CD4-positive, alpha-beta T cell treated with Interleukin-12 subunit alpha and Interleukin-12 subunit beta, for 1 hour (primary cell): ENCODE results near the gene ZMYND19.
"Not testable (repeated sequence)": the region's sequence is repeated elsewhere in the genome, so short reads cannot be mapped to it uniquely, and the experiment has no call there.

Source experiments
- DNase-seq: peaks from one replicate; pipeline ENCODE4 v3.0.0-alpha.2; 2020

Gene ZMYND19

DNA sequence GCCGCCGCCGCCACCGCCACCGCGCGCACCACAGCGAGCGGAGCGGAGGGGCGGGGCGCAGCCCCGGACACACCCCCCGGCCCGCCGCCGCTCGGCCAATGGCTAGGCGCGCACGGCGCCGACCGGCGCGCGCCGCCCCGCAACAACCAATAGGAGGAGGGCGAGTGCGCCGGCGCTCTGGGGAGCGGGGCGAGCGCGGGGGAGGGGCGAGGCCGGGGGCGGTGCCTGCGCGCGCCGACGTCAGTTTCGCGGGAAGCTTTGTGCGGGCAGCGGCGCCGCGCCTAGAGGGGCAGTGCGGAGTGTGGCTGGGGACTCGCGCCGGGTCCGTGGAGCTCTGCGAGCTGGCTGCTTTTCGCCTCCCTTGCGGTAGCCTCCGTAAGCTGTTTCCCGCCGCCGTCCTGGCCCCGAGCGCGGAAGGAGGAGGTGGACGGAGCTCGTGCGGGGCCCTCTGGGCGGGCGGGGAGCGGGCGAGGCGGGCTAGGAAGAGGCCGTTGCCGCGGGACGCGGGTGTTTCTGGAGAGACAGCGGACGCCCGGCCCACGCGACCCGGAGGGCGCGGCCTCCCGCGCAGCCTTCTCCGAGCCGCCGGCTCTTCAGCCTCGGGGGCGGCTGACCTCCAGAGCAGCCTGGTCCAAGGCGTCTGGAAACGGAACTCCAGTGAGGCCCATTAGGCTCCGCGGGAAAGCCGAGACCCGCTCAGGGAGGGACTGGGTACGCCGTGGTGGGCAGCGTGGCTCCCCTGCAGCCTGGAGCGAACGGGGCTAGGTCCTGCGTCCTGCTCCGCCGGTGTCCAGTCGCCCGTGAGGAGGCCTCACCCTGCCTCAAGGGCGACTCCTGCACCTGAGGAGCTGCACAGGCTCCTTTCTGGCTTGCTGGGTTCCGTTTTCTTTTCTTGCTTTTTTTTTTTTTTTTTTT lies at the start of gene ZMYND19:
Gene ZMYND19, minus strand, starts transcription at position 44 of the 915 bp plus-strand sequence. CDS start 249 bp downstream, outside the sequence.
- DNase-seq, result peak; percentile 92

DNA sequence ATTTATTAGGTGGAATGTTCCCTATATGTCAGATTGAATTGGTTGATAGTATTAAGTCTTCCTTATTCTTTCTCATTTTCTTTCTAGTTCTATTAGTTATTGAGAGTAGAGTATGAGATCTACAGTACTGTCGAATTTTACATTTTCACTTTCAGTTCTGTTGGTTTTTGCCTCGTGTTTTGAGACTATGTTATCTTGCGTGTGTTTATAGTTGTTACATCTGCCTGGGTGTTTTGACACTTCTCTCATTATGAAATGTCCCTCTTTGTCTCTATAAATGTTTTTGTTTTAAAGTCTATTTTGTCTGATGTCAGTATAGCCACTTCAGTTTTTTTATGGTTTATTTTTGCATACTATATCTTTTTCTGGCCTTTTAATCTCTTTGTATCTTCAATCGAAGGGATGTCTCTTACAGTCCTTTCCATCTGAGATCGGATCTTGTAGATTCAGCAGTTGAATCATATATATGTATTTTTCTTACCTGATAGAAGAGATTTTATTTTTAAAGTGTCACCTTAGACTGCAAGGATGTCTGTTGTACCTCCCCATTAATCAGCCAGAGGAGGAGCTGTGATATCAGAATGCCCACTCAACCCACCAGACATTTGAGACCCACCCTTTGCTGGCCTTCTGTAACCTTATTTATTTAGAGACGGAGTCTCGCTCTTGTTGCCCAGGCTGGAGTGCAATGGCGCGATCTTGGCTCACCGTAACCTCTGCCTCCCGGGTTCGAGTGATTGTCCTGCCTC lies 49.2 kb upstream of the ZMYND19 start:
- peak; percentile 42 for DNase-seq

DNA sequence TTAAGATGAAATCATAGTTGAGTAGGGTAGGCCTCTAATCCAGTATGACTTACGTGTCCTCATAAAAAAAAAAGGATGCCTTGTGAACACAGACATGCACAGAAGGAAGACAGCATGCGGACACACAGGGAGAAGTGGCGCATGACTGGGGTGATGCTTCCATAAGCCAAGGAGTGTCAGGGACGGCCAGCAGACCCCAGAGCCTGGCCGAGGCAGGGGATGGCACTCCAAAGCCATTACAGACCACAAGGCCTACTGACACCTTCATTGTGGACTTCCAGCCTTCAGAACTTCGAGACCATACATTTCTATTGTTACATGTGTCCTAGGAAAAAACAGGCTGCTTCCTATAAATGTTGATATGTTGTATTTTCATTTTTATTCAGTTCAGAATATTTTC lies 48.4 kb upstream of the ZMYND19 start:
- DNase-seq, result no peak

DNA sequence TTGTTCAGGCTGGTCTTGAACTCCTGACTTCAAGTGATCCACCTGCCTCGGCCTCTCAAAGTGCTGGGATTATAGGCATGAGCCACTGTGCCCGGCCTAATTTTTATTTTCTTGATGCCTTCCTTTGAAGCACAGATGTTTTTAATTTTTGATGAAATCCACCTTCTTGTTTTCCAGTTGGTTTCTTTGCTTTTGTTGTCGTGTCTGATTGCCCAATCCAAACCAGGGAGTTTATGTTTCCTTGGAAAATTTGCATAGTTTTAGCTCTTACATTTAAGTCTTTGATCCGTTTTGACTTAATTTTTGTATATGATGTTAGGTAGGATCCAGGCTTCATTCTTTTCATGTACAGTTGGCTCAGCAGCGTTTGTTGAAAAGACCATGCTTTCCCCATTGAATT lies 43.7 kb upstream of the ZMYND19 start:
- no peak for DNase-seq

DNA sequence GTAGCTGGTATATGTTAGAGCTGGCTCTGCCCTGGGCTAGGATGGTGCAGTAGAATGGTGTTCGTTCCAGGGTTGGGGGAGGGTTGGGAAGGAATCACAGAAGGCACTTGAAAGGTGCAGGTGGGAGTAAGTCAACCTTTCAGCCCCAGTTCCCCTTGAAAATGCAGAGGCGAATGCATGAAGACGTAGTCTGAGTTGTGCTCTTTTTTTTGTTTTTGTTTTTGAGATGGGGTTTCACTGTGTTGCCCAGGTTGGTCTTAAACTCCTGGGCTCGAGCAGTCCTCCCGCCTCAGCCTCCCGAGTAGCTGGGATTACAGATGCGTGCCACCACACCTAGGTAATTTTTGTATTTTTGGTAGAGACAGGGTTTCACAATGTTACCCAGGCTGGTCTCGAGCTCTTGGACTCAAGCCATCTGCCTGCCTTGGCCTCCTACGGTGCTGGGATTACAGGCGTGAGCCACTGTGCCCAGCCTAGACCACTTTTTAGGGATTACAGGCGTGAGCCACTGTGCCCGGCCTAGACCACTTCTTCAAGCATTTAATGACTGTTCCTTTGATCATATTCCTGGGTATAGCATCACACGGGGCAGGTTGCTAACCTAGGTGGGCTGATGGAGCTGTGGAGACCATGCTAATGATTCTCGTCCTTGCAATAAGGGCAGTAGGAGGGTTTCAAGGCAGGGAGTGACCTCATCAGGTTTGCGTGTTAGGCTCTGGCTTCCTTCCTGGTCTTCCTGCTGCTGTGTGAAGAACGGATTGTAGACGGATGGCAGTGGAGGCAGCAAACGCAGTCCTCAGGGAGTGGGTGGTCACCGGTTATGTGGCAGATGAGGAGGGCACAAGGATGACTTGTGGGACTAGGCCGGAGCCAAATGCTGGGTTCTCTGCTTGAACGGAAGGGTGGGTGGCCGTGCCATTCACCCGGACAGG lies 42.2 kb upstream of the ZMYND19 start:
- DNase-seq, result no peak

DNA sequence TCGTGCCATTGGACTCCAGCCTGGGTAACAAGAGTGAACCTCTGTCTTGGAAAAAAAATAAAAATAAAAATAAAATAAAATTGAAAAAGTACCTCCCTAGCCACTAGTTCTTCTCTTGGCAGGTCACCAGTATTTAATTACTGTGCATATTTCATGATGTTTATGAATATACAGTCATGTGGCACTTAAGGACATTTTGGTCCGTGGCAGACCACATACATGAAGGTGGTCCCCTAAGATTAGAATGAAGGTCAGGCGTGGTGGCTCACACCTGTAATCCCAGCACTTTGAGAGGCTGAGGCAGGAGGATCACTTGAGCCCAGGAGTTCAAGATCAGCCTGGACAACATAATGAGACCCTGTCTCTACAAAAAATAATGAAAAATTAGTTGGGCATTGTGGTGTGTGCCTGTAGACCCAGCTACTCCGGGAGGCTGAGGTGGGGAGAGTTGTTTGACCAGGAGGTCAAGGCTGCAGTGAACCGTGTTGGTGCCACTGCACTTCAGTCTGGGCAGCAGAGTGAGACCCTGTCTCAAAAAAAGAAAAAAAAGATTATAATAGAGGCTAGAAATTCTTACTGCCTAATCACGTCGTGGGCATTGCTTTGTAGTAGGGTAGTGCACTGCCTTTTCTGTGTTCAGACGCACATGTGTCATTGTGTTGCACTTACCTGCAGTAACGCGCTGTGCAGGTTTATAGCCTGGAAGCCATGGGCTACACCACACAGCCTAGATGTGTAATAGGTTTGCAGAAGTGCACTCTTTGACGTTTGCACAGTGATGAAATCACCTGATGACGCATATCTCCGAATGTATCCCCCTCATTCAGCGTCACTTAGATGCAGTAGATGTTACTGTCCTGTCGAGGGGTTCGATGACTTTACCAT lies 41.3 kb upstream of the ZMYND19 start:
- no peak for DNase-seq

DNA sequence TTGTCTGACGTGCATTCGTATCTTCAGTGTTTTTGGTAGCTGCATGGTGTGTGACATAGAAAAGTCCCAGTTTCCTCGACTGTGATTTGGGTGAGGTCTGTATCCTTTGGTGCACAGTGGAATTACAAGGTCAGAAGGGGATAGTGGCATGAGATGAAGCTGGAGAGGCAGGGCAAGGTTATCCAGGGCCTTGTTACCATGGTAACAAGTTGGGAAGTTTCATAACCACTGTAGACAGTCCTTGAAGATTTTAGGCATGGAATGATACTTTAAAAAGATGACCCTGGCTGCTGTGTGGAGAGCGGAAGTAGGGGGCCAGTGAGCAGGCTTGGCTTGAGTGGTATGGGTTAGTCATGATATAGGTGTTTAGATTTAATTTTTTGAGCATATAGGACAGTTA lies 40.4 kb upstream of the ZMYND19 start:
- no peak for DNase-seq

DNA sequence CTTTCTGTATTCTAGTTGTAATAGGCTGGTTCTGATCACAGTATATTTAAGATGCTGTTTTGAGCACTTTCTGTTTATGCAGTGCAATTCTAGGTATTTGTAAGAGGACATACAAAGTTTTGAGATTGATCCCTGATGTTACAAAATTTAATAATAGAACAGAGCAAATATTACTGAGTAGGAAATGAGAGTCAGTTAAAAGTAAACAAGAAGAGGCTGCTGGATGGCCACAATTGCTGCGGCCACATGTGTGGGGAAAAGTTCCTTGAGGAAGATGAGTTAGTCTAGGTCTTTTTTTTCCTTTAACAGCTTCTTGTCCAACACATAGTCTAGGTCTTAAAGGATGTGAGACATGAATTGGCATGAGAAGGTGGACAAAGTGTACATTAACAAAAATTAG lies 39.8 kb upstream of the ZMYND19 start:
- no peak for DNase-seq

DNA sequence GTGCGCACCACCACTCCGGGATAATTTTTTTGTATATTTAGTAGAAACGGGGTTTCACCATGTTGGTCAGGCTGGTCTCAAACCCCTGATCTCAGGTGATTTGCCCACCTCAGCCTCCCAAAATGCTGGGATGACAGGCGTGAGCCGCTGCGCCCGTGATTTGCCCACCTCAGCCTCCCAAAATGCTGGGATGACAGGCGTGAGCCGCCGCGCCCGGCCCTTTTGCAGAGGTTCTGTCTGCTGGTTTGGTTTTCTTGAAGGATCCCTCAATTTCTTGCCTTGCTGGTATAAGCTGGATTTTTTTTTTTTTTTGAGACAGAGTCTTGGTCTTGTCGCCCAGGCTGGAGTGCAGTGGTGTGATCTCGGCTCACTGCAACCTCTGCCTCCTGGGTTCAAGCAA lies 37.1 kb upstream of the ZMYND19 start:
- DNase-seq, result not testable (repeated sequence)

DNA sequence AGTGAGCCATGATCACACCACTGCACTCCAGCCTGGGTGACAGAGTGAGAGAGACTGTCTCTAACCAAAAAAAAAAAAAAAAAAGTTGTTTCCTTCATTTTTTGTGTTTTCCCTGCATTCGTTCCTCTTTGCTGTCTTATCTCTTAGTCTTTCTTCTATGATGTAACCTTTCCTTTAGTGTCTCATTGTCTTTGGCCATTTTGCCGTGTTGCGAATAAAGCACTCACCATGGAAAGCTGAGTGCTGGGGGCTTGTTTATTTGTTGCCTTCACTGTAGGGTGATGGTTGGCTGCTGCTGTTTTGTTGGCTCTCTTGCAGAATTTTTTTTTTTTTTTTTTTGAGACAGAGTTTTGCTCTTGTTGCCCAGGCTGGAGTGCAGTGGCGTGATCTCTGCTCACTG lies 36.2 kb upstream of the ZMYND19 start:
- no peak for DNase-seq

DNA sequence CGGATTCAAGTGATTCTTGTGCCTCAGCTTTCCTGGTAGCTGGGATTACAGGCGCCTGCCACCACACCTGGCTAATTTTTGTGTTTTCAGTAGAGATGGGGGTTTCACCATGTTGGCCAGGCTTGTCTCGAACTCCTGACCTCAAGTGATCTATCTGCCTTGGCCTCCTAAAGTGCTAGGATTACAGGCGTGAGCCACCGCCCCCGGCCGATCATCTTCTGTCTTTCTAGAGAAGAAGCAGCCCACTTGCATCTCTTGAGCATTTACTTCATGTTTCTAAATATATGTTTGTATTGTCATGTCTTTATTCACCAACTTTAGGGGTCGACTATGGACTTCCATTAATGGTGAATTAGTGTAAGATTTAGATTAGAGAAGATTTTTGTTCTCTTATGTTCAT lies 31.9 kb upstream of the ZMYND19 start:
- not testable (repeated sequence) for DNase-seq

DNA sequence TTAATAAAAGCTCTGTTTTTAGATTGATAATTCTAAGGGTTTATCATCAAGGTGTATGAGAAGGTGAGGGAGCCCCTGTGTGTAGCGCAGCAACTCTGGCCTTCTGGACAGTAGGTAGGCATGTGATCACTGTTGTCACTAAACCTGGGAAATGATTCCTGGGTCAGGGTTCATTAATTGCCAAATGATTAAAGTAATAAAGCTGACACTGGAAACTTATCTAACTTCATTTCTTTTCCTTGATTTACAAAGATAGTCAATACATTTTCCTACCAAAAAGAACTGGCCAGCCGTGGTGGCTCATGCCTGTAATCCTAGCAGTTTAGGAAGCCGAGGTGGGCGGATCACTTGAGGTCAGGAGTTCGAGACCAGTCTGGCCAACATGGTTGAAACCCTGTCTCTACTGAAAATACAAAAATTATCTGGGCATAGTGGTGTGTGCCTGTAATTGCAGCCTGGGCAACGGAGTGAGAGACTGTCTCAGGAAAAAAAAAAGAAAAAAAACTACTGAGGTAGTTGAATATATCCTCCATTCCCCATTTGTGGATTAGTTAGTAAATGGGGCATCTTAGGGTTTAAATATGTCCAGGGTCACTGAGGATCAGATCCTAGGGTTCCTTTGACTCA lies 30.9 kb upstream of the ZMYND19 start:
- peak; percentile 40 for DNase-seq

DNA sequence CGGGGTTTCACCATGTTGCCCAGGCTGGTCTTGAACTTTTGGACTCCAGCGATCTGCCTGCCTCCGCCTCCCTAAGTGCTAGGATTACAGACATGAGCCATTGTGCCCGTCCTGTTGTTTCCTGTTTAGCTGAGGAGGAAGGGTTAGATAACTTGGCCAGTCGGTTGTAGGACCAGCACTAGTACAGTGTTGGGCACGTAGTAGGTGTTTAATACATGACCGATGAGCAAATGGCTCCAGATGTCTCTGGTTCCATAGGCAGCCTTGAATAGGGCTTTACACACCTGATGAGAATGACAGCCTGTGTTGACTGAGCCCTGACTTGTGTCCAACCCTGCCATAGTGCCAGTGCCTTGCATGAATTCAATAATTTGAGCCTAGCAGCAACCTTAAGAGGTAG lies 30.3 kb upstream of the ZMYND19 start:
- DNase-seq, result no peak

DNA sequence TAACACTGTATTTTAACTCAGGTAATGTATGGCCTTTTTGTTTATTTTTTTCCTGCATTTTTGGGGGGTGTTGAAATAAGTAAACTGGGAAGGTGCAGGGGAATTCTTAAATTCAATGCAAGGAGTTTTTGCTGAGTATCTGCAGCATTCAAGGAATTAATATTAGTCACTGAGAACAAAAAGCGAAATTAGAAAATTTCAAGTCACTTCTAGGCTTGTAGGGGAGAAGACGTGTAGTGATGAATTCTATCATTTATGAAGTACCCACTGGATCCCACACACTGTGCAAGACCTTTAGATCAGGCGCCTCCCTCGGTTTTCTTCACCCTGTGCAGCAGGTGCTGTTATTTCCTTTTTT lies 29.7 kb upstream of the ZMYND19 start:
- DNase-seq, result no peak

DNA sequence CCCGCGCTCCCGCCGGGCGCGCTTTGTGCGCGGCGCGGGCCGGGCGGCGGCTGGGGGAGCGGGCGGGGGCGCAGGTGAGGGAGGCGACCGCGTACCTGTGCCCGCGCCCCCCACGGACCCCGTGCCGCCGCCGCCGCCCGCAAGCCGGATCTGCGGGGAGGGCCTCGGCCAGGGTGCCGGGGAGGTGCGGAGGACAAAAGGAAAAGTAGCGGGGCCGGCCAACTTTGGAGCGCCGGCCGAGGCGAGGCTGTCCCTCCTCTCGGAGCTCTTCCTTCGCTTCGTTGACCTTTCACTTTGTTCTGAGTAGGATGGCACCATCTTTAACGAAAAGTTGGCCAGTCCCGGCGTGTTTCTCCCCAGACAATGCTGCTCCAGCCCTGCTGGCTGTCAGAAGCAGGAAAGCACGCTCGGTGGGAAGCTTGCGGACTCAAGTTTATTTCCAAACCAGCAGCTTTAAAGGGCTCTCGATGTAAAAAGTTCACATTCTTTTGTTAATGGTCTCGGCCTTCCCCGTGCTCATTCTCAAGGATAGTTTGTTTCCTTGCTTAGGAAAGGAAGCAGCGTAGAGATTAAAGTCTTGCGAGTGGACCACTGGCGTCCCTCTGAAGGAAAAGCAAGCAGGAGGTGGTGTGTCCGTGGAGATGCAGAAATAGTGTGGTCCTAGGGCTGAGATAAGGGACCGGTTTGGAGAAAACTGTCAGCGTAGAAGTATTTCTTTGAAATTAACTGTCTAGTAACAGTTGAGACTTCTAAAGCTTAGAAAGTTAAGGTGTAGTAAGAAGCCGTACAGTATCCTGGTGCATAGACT lies 29.1 kb upstream of the ZMYND19 start:
- peak; percentile 38 for DNase-seq

DNA sequence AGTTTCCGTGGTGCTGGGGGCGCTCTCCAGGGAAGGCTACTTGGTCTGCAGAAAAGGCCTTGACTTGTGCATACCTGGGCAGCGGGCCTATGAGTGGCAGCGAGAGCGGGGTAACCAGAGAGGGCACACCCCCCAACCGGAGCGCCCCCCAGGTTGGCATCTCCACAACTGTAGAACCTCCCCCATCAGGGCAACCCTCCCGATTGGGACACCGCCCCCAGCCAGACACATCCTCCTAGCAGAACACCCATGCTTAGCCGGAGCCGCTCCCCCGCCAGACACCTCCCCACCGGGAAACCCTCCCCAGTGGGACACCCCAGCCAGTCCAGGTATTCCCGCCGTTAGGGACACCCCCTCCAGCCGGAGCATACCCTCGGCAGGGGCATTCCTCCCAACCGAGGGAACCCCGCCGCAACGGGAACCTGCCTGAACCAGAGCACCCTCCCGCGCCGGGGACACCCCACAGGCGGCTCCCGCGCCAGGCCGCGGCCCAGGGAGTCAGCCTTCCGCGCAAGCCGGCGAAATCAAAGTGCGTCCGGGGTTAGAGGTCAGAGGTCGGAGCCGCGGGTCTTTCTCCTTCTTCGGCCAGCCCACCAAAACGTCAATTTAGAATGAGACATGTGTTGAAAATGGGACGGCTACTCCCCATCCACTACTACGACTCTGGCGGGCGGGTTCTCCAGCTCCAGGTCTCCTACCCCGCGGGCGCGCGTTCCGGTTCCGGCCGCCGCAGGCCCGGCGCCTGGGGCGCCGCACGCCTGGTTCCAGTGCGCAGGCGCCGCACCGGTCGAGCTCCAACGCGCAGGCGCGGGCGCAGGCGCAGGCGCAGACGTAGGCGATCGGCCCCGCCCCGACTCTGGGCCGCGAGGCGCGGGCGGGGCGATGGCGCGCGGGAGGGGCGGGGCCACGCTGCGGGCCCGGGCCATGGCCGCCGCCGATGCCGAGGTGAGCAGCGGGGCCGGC lies 28.1 kb upstream of the ZMYND19 start, which contains the start of gene EHMT1:
Gene EHMT1, plus strand, starts transcription at position 901 of the 963 bp plus-strand sequence. Its CDS starts 24 bp downstream, at position 925.
- peak; percentile 91 for DNase-seq

DNA sequence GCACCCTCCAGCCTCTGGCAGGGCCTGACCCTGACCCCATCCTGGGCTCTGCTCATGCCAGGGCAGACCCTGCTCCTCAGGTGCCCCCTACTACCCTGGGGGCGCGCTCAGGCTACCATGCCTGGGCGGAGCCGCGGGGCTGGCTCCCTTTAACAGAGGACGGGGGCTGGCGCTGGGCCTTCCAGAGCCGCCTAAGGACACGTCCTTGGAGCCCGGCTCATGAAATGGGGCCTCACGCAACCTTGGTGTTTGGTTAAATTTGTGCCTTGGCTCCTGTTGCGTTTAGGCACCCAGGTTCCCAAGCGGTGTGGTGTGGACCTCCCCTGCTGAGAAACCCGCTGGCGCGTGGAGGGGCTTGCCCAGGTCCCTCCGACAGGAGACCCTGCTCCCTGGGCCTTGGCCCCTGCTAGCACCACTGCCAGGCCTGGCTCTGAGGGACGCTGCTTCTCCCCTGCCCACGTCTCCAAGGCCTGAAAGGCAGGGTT lies 25.1 kb upstream of the ZMYND19 start:
- no peak for DNase-seq

DNA sequence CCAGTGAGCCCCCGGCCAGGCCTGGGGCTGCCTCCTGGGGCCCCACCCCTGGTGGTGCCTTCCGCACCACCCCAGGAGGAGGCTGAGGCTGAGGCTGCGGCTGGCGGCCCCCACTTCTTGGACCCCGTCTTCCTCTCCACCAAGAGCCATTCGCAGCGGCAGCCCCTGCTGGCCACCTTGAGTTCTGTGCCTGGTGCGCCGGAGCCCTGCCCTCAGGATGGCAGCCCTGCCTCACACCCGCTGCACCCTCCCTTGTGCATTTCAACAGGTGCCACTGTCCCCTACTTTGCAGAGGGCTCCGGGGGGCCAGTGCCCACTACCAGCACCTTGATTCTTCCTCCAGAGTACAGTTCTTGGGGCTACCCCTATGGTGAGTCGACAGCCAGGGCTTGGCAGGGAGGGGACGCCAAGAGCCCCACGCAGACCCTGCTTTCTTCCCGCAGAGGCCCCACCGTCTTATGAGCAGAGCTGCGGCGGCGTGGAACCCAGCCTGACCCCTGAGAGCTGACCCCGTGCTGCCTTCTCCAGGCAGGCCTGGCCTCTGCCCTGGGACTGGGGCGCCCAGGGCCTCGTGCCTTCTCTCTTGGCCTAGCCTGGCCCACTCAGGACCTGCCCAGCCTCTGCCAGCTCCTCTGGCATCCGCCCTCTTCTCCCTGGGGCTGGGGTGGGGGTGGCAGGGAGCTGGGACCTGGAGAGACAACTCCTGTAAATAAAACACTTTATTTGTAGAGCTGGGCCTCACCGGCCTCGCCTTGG lies 24.5 kb upstream of the ZMYND19 start:
- DNase-seq, result no peak
